Esophagus squamous epithelium (tissue), 5 donors: ENCODE data around the gene CNTN1. TPM values are rescaled to one million over a fixed set of nuclear protein-coding genes. Genes with fewer than 3 reads are reported as not detected.

Experiments
- DNase-seq: peaks from one replicate; lab custom pipeline; 2025; lab: John Stamatoyannopoulos, UW
- H3K27ac ChIP-seq, 4 donors: fragments of 200-600 bp; sonication (generic); one replicate each; pipeline ENCODE4 v1.5.1; 2016 to 2019; ENCODE audit warnings: mild to moderate bottlenecking in 1 of 4
- H3K27me3 ChIP-seq, 4 donors: fragments of 200-600 bp; sonication (generic); 1 replicate in 3 of 4; 2 replicates in 1 of 4; pipeline versions ENCODE4 v1.5.1 to v1.6.0; 2017 to 2021; ENCODE audit warnings: antibody characterized with exemption in 1 of 4
- H3K36me3 ChIP-seq, 3 donors: fragments of 200-600 bp; sonication (generic); one replicate each; pipeline ENCODE4 v1.5.1; 2016 to 2019
- H3K4me1 ChIP-seq, 3 donors: fragments of 200-600 bp; sonication (generic); one replicate each; pipeline ENCODE4 v1.5.1; 2017 to 2019
- H3K4me3 ChIP-seq, 4 donors: fragments of 200-600 bp; sonication (generic); 1 replicate in 3 of 4; 2 replicates in 1 of 4; pipeline ENCODE4 v1.5.1; 2016 to 2019; ENCODE audit warnings: mild to moderate bottlenecking in 2 of 4, moderate library complexity in 1 of 4
- H3K9me3 ChIP-seq, 3 donors: fragments of 200-600 bp; sonication (generic); one replicate each; pipeline ENCODE4 v1.5.1; 2016 to 2019
- CTCF ChIP-seq, 6 experiments: fragments of 450-650 bp in 4 of 6; fragments of 200-600 bp in 2 of 6; sonication (generic) in 2 of 6; IDR thresholded peaks; one replicate each; pipeline ENCODE4 v1.5.1; 2016 to 2019; ENCODE audit warnings: antibody characterized with exemption in 6 of 6, mild to moderate bottlenecking in 4 of 6, moderate library complexity in 4 of 6
- POLR2A ChIP-seq, 4 donors: fragments of 450-650 bp; IDR thresholded peaks; one replicate each; pipeline ENCODE4 v1.6.1; 2017; ENCODE audit warnings: antibody characterized with exemption in 4 of 4, mild to moderate bottlenecking in 4 of 4, moderate library complexity in 3 of 4
- WGBS, 2 donors: methylation state at CpG; one replicate each; pipeline ENCODE4 v1.1.5; 2018; 5-methylcytosine and 5-hydroxymethylcytosine counted together
- intact Hi-C: fragments of 100-400 bp; cut with DNase I; formaldehyde crosslinking; loops from one replicate; pipeline ENCODE4 v1.15.0; 2022
- total RNA-seq, 4 donors: library from RNA; depleted of rRNA; stranded (reverse); fragments of >200 nt; gene quantifications; one replicate each; pipeline ENCODE4 v1.1.0, GENCODE V29; 2016
- donor health status: DM: yes; HTN: yes; CAD: no.

CNTN1 gene
- total RNA-seq, 4 donors from 2014 or later: 0.83 to 15.7 (median 5.8) TPM

- Histone ChIP-seq H3K36me3 (no peaks in the 10 kb centered on the region), H3K9me3 (peaks cover 0 to 17% (median 8%) of the 10 kb centered on the region in 3 donors), H3K27me3 (no peaks in the 10 kb centered on the region), H3K4me3 (no peak overlapping the region), H3K27ac (no peak overlapping the region), H3K4me1 (peaks cover 0 to 30% (median 0%) of the 10 kb centered on the region in 3 donors)
- intact Hi-C loops: no loop called here
- 29 to 45% methylated on average over 1 of the region's 1 CpG for WGBS, 2 donors
- TF ChIP-seq CTCF (IDR thresholded peaks at IDR 0.05): no peak
- no peak for TF ChIP-seq POLR2A (IDR thresholded peaks at IDR 0.05)
- DNase-seq: no peak
Observed at GRCh38 chr12:41014643-41015020, 322.4 kb downstream of the CNTN1 start.

GRCh38 chr12:41018010-41018409, 325.8 kb downstream of the CNTN1 start:
- Histone ChIP-seq H3K4me1 (peaks cover 0 to 34% (median 0%) of the 10 kb centered on the region in 3 donors), H3K27me3 (no peaks in the 10 kb centered on the region), H3K36me3 (no peaks in the 10 kb centered on the region), H3K27ac (no peak overlapping the region), H3K4me3 (no peak overlapping the region), H3K9me3 (no peaks in the 10 kb centered on the region)
- intact Hi-C loops: no loop called here
- no peak for DNase-seq
- WGBS, 2 donors: 76 to 83% methylated on average over 5 of the region's 5 CpGs
- no peak for TF ChIP-seq POLR2A (IDR thresholded peaks at IDR 0.05)
- TF ChIP-seq CTCF (IDR thresholded peaks at IDR 0.05): no peak

- no peaks in the 10 kb centered on the region for H3K27me3 ChIP-seq
- no peak overlapping the region for H3K27ac ChIP-seq
- H3K36me3 ChIP-seq: no peaks in the 10 kb centered on the region
- no peak overlapping the region for H3K4me3 ChIP-seq
- peaks cover 0 to 21% (median 0%) of the 10 kb centered on the region in 3 donors for H3K4me1 ChIP-seq
- intact Hi-C loops: no loop called here
- TF ChIP-seq POLR2A (IDR thresholded peaks at IDR 0.05) (no peak), CTCF (IDR thresholded peaks at IDR 0.05) (no peak)
- H3K9me3 ChIP-seq: no peaks in the 10 kb centered on the region
- DNase-seq: no peak
Observed at GRCh38 chr12:41019461-41019860, 327.2 kb downstream of the CNTN1 start.

- H3K27me3 ChIP-seq: no peaks in the 10 kb centered on the region
- WGBS, 2 donors: 40 to 43% methylated on average over 1 of the region's 1 CpG
- H3K36me3 ChIP-seq: no peaks in the 10 kb centered on the region
- no peak overlapping the region for H3K4me3 ChIP-seq
- no peak for DNase-seq
- peaks cover 0 to 10% (median 0%) of the 10 kb centered on the region in 3 donors for H3K4me1 ChIP-seq
- intact Hi-C loops: no loop called here
- H3K27ac ChIP-seq: no peak overlapping the region
- TF ChIP-seq CTCF (IDR thresholded peaks at IDR 0.05) (no peak), POLR2A (IDR thresholded peaks at IDR 0.05) (no peak)
- H3K9me3 ChIP-seq: no peaks in the 10 kb centered on the region
Observed at GRCh38 chr12:41023836-41024235, 331.6 kb downstream of the CNTN1 start.

- H3K4me3 ChIP-seq: no peak overlapping the region
- H3K9me3 ChIP-seq: no peaks in the 10 kb centered on the region
- no peaks in the 10 kb centered on the region for H3K27me3 ChIP-seq
- DNase-seq: no peak
- H3K36me3 ChIP-seq: no peaks in the 10 kb centered on the region
- intact Hi-C loops: no loop called here
- no peak for TF ChIP-seq CTCF (IDR thresholded peaks at IDR 0.05)
- no peak for TF ChIP-seq POLR2A (IDR thresholded peaks at IDR 0.05)
- no peaks in the 10 kb centered on the region for H3K4me1 ChIP-seq
- 67 to 96% methylated on average over 1 of the region's 1 CpG for WGBS, 2 donors
- no peak overlapping the region for H3K27ac ChIP-seq
Observed at GRCh38 chr12:41026151-41026550, 333.9 kb downstream of the CNTN1 start.
